Mesenchymal stem cell (in vitro differentiated cells and primary cell): ENCODE data around the gene EP400.

Source experiments
- DNase-seq: peaks from one replicate; pipeline ENCODE4 v3.0.0-alpha.2; 2013
- H2AFZ ChIP-seq: one replicate; pipeline ENCODE4 v1.6.1; 2013; ENCODE audit warnings: low read depth, mild to moderate bottlenecking, control low read depth, inconsistent platforms, low read length, moderate library complexity
- H2AK5ac ChIP-seq: 2 replicates; pipeline ENCODE4 v1.6.1; 2013; ENCODE audit warnings: low read length, moderate library complexity, mild to moderate bottlenecking, inconsistent platforms; ENCODE audit not compliant: severe bottlenecking
- H2BK120ac ChIP-seq: one replicate; pipeline ENCODE4 v1.6.1; 2013; ENCODE audit warnings: low read depth, mild to moderate bottlenecking, inconsistent platforms, low read length, moderate library complexity
- H2BK12ac ChIP-seq, 2 experiments: one replicate each; pipeline ENCODE4 v1.6.1; 2013; ENCODE audit warnings: inconsistent platforms in 2 of 2, low read length in 2 of 2, mild to moderate bottlenecking in 2 of 2, moderate library complexity in 2 of 2, control low read depth in 1 of 2
- H2BK15ac ChIP-seq: one replicate; pipeline ENCODE4 v1.6.1; 2013; ENCODE audit warnings: mild to moderate bottlenecking, low read depth, inconsistent platforms; ENCODE audit not compliant: poor library complexity, severe bottlenecking
- H2BK5ac ChIP-seq: 2 replicates; pipeline ENCODE4 v1.6.1; 2013; ENCODE audit warnings: low read depth, mild to moderate bottlenecking, low read length, control low read depth, inconsistent platforms; ENCODE audit not compliant: poor library complexity, severe bottlenecking
- H3K14ac ChIP-seq, 2 experiments: one replicate each; pipeline ENCODE4 v1.6.1; 2013; ENCODE audit warnings: inconsistent platforms in 2 of 2, low read length in 2 of 2, control low read depth in 1 of 2, mild to moderate bottlenecking in 1 of 2, moderate library complexity in 1 of 2
- H3K18ac ChIP-seq, 2 experiments: one replicate each; pipeline ENCODE4 v1.6.1; 2013; ENCODE audit warnings: inconsistent platforms in 2 of 2, low read length in 2 of 2, control low read depth in 1 of 2, low read depth in 1 of 2, mild to moderate bottlenecking in 1 of 2
- H3K23ac ChIP-seq, 2 experiments: one replicate each; pipeline ENCODE4 v1.6.1; 2013; ENCODE audit warnings: inconsistent platforms in 2 of 2, low read length in 2 of 2, mild to moderate bottlenecking in 2 of 2, moderate library complexity in 2 of 2, control low read depth in 1 of 2
- H3K27ac ChIP-seq: 2 replicates; pipeline ENCODE4 v1.5.1; 2013; ENCODE audit warnings: mild to moderate bottlenecking, moderate library complexity, low read length, control low read depth, inconsistent platforms; ENCODE audit not compliant: poor library complexity, severe bottlenecking
- H3K27me3 ChIP-seq, 2 experiments: 2 replicates each; pipeline versions ENCODE4 v1.6.1 to v1.7.0; 2013; ENCODE audit warnings: low read length in 2 of 2, mild to moderate bottlenecking in 2 of 2, moderate library complexity in 2 of 2, control low read depth in 1 of 2, inconsistent platforms in 1 of 2; ENCODE audit not compliant: control insufficient read depth in 1 of 2, insufficient read depth in 1 of 2
- H3K36me3 ChIP-seq, 2 experiments: 2 replicates each; pipeline versions ENCODE4 v1.6.1 to v1.7.0; 2013; ENCODE audit warnings: low read length in 2 of 2, control low read depth in 1 of 2, inconsistent platforms in 1 of 2, low read depth in 1 of 2, mild to moderate bottlenecking in 1 of 2; ENCODE audit not compliant: insufficient read depth in 2 of 2, control insufficient read depth in 1 of 2
- H3K4ac ChIP-seq, 2 experiments: one replicate each; pipeline ENCODE4 v1.6.1; 2013; ENCODE audit warnings: inconsistent platforms in 2 of 2, low read length in 2 of 2, mild to moderate bottlenecking in 2 of 2, moderate library complexity in 2 of 2, control low read depth in 1 of 2, low read depth in 1 of 2
- H3K4me1 ChIP-seq: 2 replicates; pipeline ENCODE4 v1.6.1; 2013; ENCODE audit warnings: low read depth, low read length, control low read depth; ENCODE audit not compliant: control insufficient read depth, insufficient read depth
- H3K4me2 ChIP-seq: 2 replicates; pipeline ENCODE4 v1.6.1; 2013; ENCODE audit warnings: low read length, mild to moderate bottlenecking, inconsistent platforms; ENCODE audit not compliant: poor library complexity, severe bottlenecking
- H3K4me3 ChIP-seq, 2 experiments: 2 replicates each; pipeline versions ENCODE4 v1.5.1 to v1.7.0; 2013; ENCODE audit warnings: low read length in 2 of 2, mild to moderate bottlenecking in 2 of 2, control low read depth in 1 of 2, low read depth in 1 of 2; ENCODE audit not compliant: insufficient read depth in 1 of 2
- H3K79me1 ChIP-seq: replicated peaks from 2 replicates; pipeline ENCODE4 v1.6.1; 2013; ENCODE audit warnings: mild to moderate bottlenecking, control low read depth, low read length, inconsistent platforms; ENCODE audit not compliant: poor library complexity, severe bottlenecking
- H3K9ac ChIP-seq: 2 replicates; pipeline ENCODE4 v1.7.0; 2013; ENCODE audit warnings: mild to moderate bottlenecking, low read length, moderate library complexity
- H3K9me3 ChIP-seq: 2 replicates; pipeline ENCODE4 v1.7.0; 2013; ENCODE audit warnings: mild to moderate bottlenecking, low read length; ENCODE audit not compliant: control insufficient read depth
- H4K8ac ChIP-seq: one replicate; pipeline ENCODE4 v1.6.1; 2013; ENCODE audit warnings: inconsistent platforms, mild to moderate bottlenecking, low read length, moderate library complexity
- H4K91ac ChIP-seq: one replicate; pipeline ENCODE4 v1.6.1; 2013; ENCODE audit warnings: mild to moderate bottlenecking, low read length, inconsistent platforms
- WGBS: methylation state at CpG from one replicate; pipeline ENCODE4 v1.1.7; 2013; ENCODE audit warnings: mixed read lengths; 5-methylcytosine and 5-hydroxymethylcytosine counted together

The EP400 gene

GRCh38 chr12:132043770-132044467 lies 94.2 kb downstream of the EP400 start:
- no peaks in the 10 kb centered on the region for H3K27me3 ChIP-seq
- no peak overlapping the region for H3K9ac ChIP-seq
- no peak overlapping the region for H2AK5ac ChIP-seq
- no peak for DNase-seq
- H2BK12ac ChIP-seq: no peak overlapping the region
- whole genome bisulfite sequencing: 96% methylated on average over 15 of the region's 17 CpGs
- no peak overlapping the region for H3K18ac ChIP-seq
- H3K14ac ChIP-seq: no peak overlapping the region
- H2BK5ac ChIP-seq: no peak overlapping the region
- H4K8ac ChIP-seq: no peak overlapping the region
- no peak overlapping the region for H3K4me2 ChIP-seq
- H2BK120ac ChIP-seq: no peak overlapping the region
- no peak overlapping the region for H3K4ac ChIP-seq
- H3K23ac ChIP-seq: no peak overlapping the region
- H4K91ac ChIP-seq: no peak overlapping the region
- no peaks in the 10 kb centered on the region for H3K9me3 ChIP-seq
- peaks cover 12% of the 10 kb centered on the region for H3K4me1 ChIP-seq
- peaks cover 47 to 74% of the 10 kb centered on the region in 2 experiments for H3K36me3 ChIP-seq
- H3K27ac ChIP-seq: no peak overlapping the region
- H2BK15ac ChIP-seq: no peak overlapping the region
- peaks cover 32% of the 10 kb centered on the region for H3K79me1 ChIP-seq
- H2AFZ ChIP-seq: no peak overlapping the region
- no peak overlapping the region for H3K4me3 ChIP-seq

GRCh38 chr12:132044661-132045412 lies 95.1 kb downstream of the EP400 start:
- Histone ChIP-seq H2BK12ac (peak overlapping the region in 1 of 2 experiments; percentile 32), H3K36me3 (peaks cover 47 to 74% of the 10 kb centered on the region in 2 experiments), H3K9ac (no peak overlapping the region), H2BK15ac (no peak overlapping the region), H3K4me3 (no peak overlapping the region), H2AK5ac (no peak overlapping the region), H2AFZ (no peak overlapping the region), H3K79me1 (peaks cover 34% of the 10 kb centered on the region), H2BK5ac (no peak overlapping the region), H3K4me1 (peaks cover 12% of the 10 kb centered on the region), H3K4ac (no peak overlapping the region), H4K8ac (no peak overlapping the region), H3K27ac (no peak overlapping the region), H3K4me2 (no peak overlapping the region), H2BK120ac (no peak overlapping the region), H3K23ac (no peak overlapping the region), H3K18ac (no peak overlapping the region), H3K14ac (no peak overlapping the region), H4K91ac (no peak overlapping the region), H3K9me3 (no peaks in the 10 kb centered on the region), H3K27me3 (no peaks in the 10 kb centered on the region)
- WGBS: 98% methylated on average over 29 of the region's 29 CpGs
- DNase-seq: no peak

GRCh38 chr12:132045751-132046150 lies 96.0 kb downstream of the EP400 start:
- Histone ChIP-seq H3K27me3 (no peaks in the 10 kb centered on the region), H3K4me1 (peaks cover 12% of the 10 kb centered on the region), H2BK5ac (no peak overlapping the region), H3K4me2 (no peak overlapping the region), H2BK12ac (peak overlapping the region in 1 of 2 experiments; percentile 49), H3K4me3 (no peak overlapping the region), H3K18ac (peak overlapping the region in 1 of 2 experiments; percentile 21), H3K36me3 (peaks cover 52 to 81% of the 10 kb centered on the region in 2 experiments), H3K23ac (no peak overlapping the region), H4K91ac (no peak overlapping the region), H3K14ac (no peak overlapping the region), H2AFZ (no peak overlapping the region), H3K27ac (no peak overlapping the region), H3K9me3 (no peaks in the 10 kb centered on the region), H2AK5ac (no peak overlapping the region), H2BK15ac (no peak overlapping the region), H3K9ac (no peak overlapping the region), H2BK120ac (no peak overlapping the region), H4K8ac (no peak overlapping the region), H3K79me1 (peaks cover 40% of the 10 kb centered on the region), H3K4ac (no peak overlapping the region)
- no peak for DNase-seq
- WGBS: 96% methylated on average over 16 of the region's 16 CpGs

- WGBS: 13% methylated on average over 11 of the region's 11 CpGs
- Histone ChIP-seq H3K36me3 (peaks cover 52 to 81% of the 10 kb centered on the region in 2 experiments), H3K23ac (no peak overlapping the region), H3K9me3 (no peaks in the 10 kb centered on the region), H2AK5ac (no peak overlapping the region), H2BK12ac (peak overlapping the region in 1 of 2 experiments; percentile 82), H4K91ac (no peak overlapping the region), H3K9ac (no peak overlapping the region), H3K4me2 (no peak overlapping the region), H2AFZ (no peak overlapping the region), H3K18ac (peak overlapping the region in 1 of 2 experiments; percentile 76), H3K27me3 (no peaks in the 10 kb centered on the region), H3K4me3 (no peak overlapping the region), H3K4me1 (peaks cover 12% of the 10 kb centered on the region), H3K4ac (no peak overlapping the region), H3K14ac (peak overlapping the region in 1 of 2 experiments; percentile 45), H2BK15ac (no peak overlapping the region), H3K79me1 (peaks cover 39% of the 10 kb centered on the region), H2BK120ac (no peak overlapping the region), H4K8ac (no peak overlapping the region), H3K27ac (peak overlapping the region; percentile 27), H2BK5ac (no peak overlapping the region)
- DNase-seq: peak; percentile 99
These were observed 96.8 kb downstream of the EP400 start for GRCh38 chr12:132046561-132046960.
